ENCODE results near the gene SYNE1. TPM values are rescaled to one million over a fixed set of nuclear protein-coding genes. Genes with fewer than 3 reads are reported as not detected.
A peak's percentile ranks its signal among the peaks of the same experiment; 100 is the strongest.
"Not testable (repeated sequence)": the region's sequence is repeated elsewhere in the genome, so short reads cannot be mapped to it uniquely, and the experiment has no call there.

SYNE1 gene
- total RNA-seq, 1 donor: 95.3 TPM

- DNase-seq (ENCODE audit: low read depth in 2 of 3, low spot score in 2 of 3): not testable (repeated sequence)
Measured at GRCh38 chr6:152492281-152492680, 144.9 kb downstream of the SYNE1 start.

- DNase-seq (ENCODE audit: low read depth in 2 of 3, low spot score in 2 of 3): not testable (repeated sequence)
Measured at GRCh38 chr6:152491501-152491900, 145.7 kb downstream of the SYNE1 start.

- not testable (repeated sequence) for DNase-seq (ENCODE audit: low read depth in 2 of 3, low spot score in 2 of 3)
Measured at GRCh38 chr6:152490971-152491378, 146.2 kb downstream of the SYNE1 start.

GRCh38 chr6:152484806-152485205 lies 152.4 kb downstream of the SYNE1 start:
- no peak for DNase-seq (ENCODE audit: low read depth in 2 of 3, low spot score in 2 of 3)

- no peak for DNase-seq (ENCODE audit: low read depth in 2 of 3, low spot score in 2 of 3)
Measured at GRCh38 chr6:152482289-152482688, 154.9 kb downstream of the SYNE1 start.

GRCh38 chr6:152478377-152479010 lies 158.7 kb downstream of the SYNE1 start:
- no peak for DNase-seq (ENCODE audit: low read depth in 2 of 3, low spot score in 2 of 3)

DNA sequence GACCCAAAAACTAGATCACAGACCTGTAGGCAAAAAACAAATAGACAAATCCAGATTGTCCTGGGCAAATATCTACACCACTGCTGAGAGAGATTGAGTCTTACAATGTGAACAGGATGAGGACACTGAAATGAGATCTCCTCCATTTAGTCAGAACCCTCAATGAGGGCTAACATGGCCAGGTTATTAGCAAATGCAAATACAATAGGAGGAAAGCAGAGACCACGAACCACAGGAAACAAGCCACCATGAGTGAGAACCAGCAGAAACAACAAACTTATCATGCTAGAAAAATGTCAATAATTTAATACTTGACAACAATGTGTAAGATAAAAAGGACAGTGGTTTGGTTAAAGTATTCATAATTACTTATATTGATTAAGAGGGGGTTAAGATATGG lies 162.8 kb downstream of the SYNE1 start:
- DNase-seq (ENCODE audit: low read depth in 2 of 3, low spot score in 2 of 3): no peak

DNA sequence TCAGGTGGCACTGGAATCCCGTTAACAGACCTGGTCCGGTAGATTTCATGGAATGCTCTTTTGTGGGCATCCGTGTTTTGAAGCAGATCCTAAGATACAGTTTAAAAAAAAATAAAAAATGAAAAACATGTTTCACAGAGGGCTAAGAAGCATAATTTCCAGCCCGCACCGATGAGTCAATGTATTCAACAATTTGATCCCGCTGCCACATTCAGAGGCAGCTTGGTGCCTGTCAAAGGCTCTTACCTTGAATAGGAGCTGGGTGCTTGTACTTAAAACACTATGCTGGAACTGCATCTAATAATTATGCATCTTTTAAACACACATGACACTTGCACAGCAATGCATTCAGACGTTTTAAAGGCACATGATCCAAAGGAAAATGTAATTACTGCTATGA lies 164.8 kb downstream of the SYNE1 start:
- DNase-seq (ENCODE audit: low read depth in 2 of 3, low spot score in 2 of 3): no peak

- DNase-seq (ENCODE audit: low read depth in 2 of 3, low spot score in 2 of 3): no peak
Measured at GRCh38 chr6:152471456-152472265, 165.5 kb downstream of the SYNE1 start.

GRCh38 chr6:152463164-152463563 lies 174.0 kb downstream of the SYNE1 start:
- no peak for DNase-seq (ENCODE audit: low read depth in 2 of 3, low spot score in 2 of 3)

- peak in 2 of 3 donors; percentile 14 to 46 for DNase-seq (ENCODE audit: low read depth in 2 of 3, low spot score in 2 of 3)
Measured at GRCh38 chr6:152462716-152463115, 174.4 kb downstream of the SYNE1 start.

GRCh38 chr6:152461556-152461955 lies 175.6 kb downstream of the SYNE1 start:
- DNase-seq (ENCODE audit: low read depth in 2 of 3, low spot score in 2 of 3): peak in 2 of 3 donors; percentile 18 to 22

DNA sequence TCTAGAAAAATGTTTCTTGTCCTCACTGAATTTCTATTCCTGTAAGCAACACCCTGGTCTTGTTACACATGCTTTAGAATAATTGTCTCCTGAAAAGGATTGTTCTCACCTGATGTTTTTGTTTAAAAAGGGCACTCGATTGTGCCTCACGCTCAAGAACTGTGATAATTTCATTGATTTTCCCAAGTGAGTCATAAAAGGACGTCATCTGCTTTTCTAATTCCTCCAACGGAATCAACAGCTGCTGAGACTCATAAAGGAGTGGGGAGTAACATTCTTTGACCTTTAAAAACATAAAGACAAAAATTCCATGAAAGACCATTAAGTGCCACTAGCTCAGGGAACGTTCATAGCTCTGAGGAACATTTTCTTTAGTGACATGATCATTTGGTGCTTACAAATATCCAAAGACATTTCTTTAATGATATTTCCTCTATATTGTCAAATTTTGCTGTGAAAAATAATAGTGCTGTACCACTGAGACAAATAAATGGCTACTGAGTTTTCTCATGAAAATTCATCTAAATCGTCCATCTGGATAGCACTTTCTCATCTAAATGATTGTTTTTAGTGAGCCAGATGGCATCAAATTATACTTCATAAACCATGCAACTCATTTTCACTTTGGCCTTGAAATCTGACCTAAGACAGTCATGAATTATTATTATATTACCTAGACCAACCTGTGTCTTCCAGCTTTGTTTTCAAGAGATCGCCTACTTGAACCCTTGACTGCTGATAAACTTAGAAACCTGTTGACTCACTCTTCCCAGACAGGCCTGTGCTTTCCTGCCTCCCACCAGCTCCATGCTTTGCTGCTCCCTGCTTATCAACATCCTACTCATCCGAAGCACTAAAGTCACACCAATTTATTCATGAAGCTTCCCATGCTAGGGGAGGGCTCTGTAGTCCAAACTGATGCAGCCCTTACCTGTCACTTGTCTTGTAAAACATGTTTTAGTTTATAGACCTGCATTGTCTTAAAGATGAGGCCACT lies 178.2 kb downstream of the SYNE1 start:
- DNase-seq (ENCODE audit: low read depth in 2 of 3, low spot score in 2 of 3): no peak

- DNase-seq (ENCODE audit: low read depth in 2 of 3, low spot score in 2 of 3): no peak
Measured at GRCh38 chr6:152457949-152458624, 179.1 kb downstream of the SYNE1 start.

DNA sequence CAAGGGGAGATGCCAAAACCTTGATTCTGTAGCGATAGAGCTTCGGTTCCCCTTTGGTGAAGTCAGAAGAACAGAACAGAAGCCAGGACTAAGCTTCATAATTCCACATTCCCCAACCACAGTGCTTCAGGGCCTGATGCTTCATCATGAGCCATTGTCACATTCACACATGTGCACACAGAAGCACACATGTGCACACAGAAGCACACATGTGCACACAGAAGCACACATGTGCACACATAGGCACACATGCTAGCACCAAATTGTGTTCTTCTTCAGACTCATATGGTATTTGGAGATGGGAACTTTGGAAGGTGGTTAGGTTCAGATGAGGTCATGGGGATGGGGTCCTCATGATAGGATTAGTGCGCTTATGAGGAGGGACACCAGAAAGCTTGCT lies 183.2 kb downstream of the SYNE1 start:
- no peak for DNase-seq (ENCODE audit: low read depth in 2 of 3, low spot score in 2 of 3)

DNA sequence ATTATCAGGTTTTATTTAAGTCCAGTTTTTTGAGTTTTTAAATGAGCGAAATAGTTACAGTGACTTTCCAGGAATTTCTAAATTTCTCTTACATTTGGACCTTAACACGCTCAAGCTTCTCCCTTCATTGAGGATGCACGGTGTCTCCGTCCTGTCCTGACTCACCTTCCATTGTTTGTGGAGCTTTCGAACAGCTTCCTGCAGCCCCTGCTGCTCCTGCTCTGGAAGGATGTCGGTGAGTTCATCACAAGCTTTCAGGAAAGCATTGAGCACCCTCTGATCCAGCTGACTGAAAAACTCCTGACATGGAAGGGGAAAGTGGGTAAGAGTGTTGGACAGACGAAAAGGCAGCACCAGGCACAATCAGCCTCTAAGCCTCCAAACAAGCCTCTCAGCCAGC lies 183.7 kb downstream of the SYNE1 start:
- no peak for DNase-seq (ENCODE audit: low read depth in 2 of 3, low spot score in 2 of 3)

GRCh38 chr6:152452639-152453038 lies 184.5 kb downstream of the SYNE1 start:
- DNase-seq (ENCODE audit: low read depth in 2 of 3, low spot score in 2 of 3): no peak

- DNase-seq (ENCODE audit: low read depth in 2 of 3, low spot score in 2 of 3): no peak
Measured at GRCh38 chr6:152450519-152450918, 186.6 kb downstream of the SYNE1 start.

DNA sequence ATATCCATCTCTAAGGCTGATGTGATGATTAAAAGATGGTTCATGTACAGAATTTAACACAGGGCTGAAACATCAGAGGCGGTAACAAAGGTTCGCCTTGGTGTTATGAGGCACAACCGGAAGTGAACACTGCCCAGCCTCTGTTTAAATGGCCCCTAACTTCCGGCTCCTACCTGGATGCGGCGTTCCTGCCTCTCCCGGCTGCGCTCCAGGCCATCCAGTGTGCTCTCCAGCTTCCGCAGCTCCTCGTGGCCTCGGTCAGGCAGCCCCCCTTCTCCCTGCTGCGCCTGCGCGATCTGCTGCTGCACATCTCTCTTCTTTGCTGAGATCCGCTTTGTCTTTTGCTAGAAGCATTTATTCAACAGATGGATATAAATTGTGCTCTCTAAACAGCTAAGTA lies 195.3 kb downstream of the SYNE1 start:
- DNase-seq (ENCODE audit: low read depth in 2 of 3, low spot score in 2 of 3): no peak

- DNase-seq (ENCODE audit: low read depth in 2 of 3, low spot score in 2 of 3): no peak
Measured at GRCh38 chr6:152435816-152436215, 201.3 kb downstream of the SYNE1 start.

Data from hematopoietic multipotent progenitor cell (in vitro differentiated cells).